Stimulated activated naive CD8-positive, alpha-beta T cell treated with anti-CD3 and anti-CD28 coated beads, Interleukin-15, amount 100 ng/mL, for 72 hours (primary cell): ENCODE measurements around the gene HYAL2.

Experiments
- ATAC-seq: fragments of 150-1000 bp; cut with Tn5 transposase; 2 replicates; pipeline ENCODE4 v1.10.0; 2021; ENCODE audit warnings: mild to moderate bottlenecking, moderate library complexity
- DNase-seq, 2 donors: peaks; one replicate each; pipeline ENCODE4 v3.0.0; 2021 to 2022
- H3K27ac Mint-ChIP-seq, 2 donors: one replicate each; pipeline ENCODE4 v1.8.0; 2022; ENCODE audit warnings: mild to moderate bottlenecking in 2 of 2, mixed read lengths in 2 of 2, moderate library complexity in 2 of 2
- H3K27me3 Mint-ChIP-seq: one replicate; pipeline ENCODE4 v1.8.0; 2022; ENCODE audit warnings: mixed read lengths
- H3K4me1 Mint-ChIP-seq: one replicate; pipeline ENCODE4 v1.8.0; 2022; ENCODE audit warnings: mild to moderate bottlenecking, mixed read lengths
- H3K4me3 Mint-ChIP-seq, 2 donors: one replicate each; pipeline ENCODE4 v1.8.0; 2022; ENCODE audit warnings: mild to moderate bottlenecking in 2 of 2, mixed read lengths in 2 of 2, moderate library complexity in 1 of 2
- H3K9me3 Mint-ChIP-seq, 2 donors: one replicate each; pipeline ENCODE4 v1.8.0; 2022; ENCODE audit warnings: mixed read lengths in 2 of 2

HYAL2 gene, protein sequence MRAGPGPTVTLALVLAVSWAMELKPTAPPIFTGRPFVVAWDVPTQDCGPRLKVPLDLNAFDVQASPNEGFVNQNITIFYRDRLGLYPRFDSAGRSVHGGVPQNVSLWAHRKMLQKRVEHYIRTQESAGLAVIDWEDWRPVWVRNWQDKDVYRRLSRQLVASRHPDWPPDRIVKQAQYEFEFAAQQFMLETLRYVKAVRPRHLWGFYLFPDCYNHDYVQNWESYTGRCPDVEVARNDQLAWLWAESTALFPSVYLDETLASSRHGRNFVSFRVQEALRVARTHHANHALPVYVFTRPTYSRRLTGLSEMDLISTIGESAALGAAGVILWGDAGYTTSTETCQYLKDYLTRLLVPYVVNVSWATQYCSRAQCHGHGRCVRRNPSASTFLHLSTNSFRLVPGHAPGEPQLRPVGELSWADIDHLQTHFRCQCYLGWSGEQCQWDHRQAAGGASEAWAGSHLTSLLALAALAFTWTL

GRCh38 chr3:50322386-50323091 is at the start of gene HYAL2:
Gene HYAL2 (minus strand): TSS chr3:50322745. CDS start chr3:50320489, 2,256 bp downstream.
- ATAC-seq (no peak), DNase-seq (no peak)
- H3K27me3 Mint-ChIP-seq: no peaks in the 10 kb centered on the region
- H3K4me1 Mint-ChIP-seq: peaks cover 78% of the 10 kb centered on the region
- H3K9me3 Mint-ChIP-seq: no peaks in the 10 kb centered on the region
- H3K4me3 Mint-ChIP-seq: peak within 1 kb of the TSS; percentile 83 to 85
- peak within 1 kb of the TSS; percentile 99 to 100 for H3K27ac Mint-ChIP-seq

- DNase-seq (no peak), ATAC-seq (no peak)
- H3K9me3 Mint-ChIP-seq: no peaks in the 10 kb centered on the region
- H3K27me3 Mint-ChIP-seq: no peaks in the 10 kb centered on the region
- no peak overlapping the region for H3K4me3 Mint-ChIP-seq
- H3K27ac Mint-ChIP-seq: no peak overlapping the region
- peaks cover 42% of the 10 kb centered on the region for H3K4me1 Mint-ChIP-seq
Observed at GRCh38 chr3:50371133-50371685, 48.7 kb upstream of the HYAL2 start.

DNA sequence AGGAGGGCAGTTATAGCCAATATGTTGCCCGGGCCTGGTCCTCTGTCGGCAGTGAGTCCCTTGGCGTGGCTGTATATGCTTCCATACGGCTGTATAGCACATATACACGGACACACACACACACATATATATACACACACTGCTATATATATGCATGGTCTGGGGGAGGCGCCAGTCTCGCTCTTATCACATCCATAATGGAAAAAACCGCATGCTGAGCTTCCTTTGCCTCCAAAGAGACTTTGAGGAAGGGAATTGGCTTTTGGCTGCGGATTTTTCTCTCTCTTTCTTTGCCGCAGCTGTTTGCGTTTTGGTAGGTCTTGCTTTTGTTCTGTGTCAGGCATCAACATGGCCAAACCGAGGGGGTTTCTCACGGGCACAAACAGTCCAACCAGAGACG is 48.0 kb upstream of the HYAL2 start:
- DNase-seq: no peak
- Mint-ChIP-seq H3K27ac (no peak overlapping the region), H3K27me3 (no peaks in the 10 kb centered on the region), H3K9me3 (no peaks in the 10 kb centered on the region), H3K4me1 (peaks cover 48% of the 10 kb centered on the region), H3K4me3 (no peak overlapping the region)
- no peak for ATAC-seq

DNA sequence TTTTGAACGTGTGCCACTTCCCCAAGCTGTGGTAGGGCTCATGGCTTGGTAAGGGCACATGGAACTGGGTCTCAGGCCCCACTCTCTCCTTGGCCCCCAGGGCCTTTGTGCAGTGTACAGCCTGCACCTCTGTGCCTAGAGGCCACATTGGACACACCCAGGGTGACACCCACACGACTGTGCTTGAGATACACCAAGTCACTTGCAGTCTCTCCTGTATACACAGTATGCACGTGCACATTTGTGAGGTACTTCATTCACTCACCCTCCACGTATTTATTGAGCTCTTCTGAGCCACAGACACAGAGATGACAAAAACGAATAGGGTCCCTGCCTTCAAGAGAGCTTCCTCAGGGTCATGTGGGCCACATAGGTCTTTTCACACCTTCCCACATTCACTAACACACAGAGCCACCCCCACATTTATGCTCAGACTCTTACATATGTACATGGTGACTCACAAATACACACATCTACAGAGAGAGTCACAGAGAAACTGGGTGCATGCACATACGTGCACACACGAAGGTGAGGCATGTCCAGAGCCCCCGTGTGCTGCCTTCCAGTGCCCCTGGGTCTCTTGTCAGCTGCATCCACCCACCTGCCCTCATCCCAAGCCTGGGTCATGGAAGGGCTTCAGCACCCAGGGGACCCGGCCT is 46.6 kb upstream of the HYAL2 start:
- DNase-seq (no peak), ATAC-seq (no peak)
- peaks cover 59% of the 10 kb centered on the region for H3K4me1 Mint-ChIP-seq
- no peak overlapping the region for H3K4me3 Mint-ChIP-seq
- H3K9me3 Mint-ChIP-seq: no peaks in the 10 kb centered on the region
- peak overlapping the region in 1 of 2 donors; percentile 57 for H3K27ac Mint-ChIP-seq
- no peaks in the 10 kb centered on the region for H3K27me3 Mint-ChIP-seq

DNA sequence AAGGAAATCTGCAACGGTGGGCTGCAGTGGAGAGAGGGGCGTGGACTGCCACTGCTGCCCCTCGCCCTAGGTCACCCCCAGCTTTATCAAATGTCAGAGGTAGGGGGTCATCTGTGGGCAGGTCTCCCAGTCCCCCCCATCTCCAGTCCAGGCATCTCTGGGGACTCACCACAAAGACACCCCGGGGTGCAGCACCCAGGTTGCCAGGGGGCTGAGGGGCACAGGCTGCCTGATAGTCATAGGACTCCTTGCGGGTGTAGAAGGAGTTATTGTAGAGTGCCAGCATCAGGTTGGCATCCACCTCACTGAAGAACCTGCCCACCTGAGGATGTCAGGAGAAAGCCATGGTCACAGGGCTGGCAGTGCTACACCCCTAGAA is 43.3 kb upstream of the HYAL2 start:
- H3K4me1 Mint-ChIP-seq: peaks cover 38% of the 10 kb centered on the region
- H3K27ac Mint-ChIP-seq: peak overlapping the region; percentile 74 to 94
- no peaks in the 10 kb centered on the region for H3K9me3 Mint-ChIP-seq
- no peaks in the 10 kb centered on the region for H3K27me3 Mint-ChIP-seq
- DNase-seq (no peak), ATAC-seq (no peak)
- peak overlapping the region; percentile 85 to 90 for H3K4me3 Mint-ChIP-seq

- Mint-ChIP-seq H3K9me3 (no peaks in the 10 kb centered on the region), H3K4me1 (peaks cover 38% of the 10 kb centered on the region), H3K27ac (peak overlapping the region; percentile 74 to 94), H3K27me3 (no peaks in the 10 kb centered on the region), H3K4me3 (peak overlapping the region; percentile 85 to 90)
- DNase-seq: peak; percentile 88 to 92
- peak; percentile 95 for ATAC-seq
Observed at GRCh38 chr3:50365080-50365841, 42.7 kb upstream of the HYAL2 start.

GRCh38 chr3:50364573-50365079 is 42.1 kb upstream of the HYAL2 start:
- Mint-ChIP-seq H3K4me3 (peak overlapping the region; percentile 85 to 90), H3K27me3 (no peaks in the 10 kb centered on the region), H3K9me3 (no peaks in the 10 kb centered on the region), H3K27ac (no peak overlapping the region), H3K4me1 (peaks cover 44% of the 10 kb centered on the region)
- ATAC-seq (peak; percentile 35), DNase-seq (no peak)

- DNase-seq: no peak
- H3K27me3 Mint-ChIP-seq: no peaks in the 10 kb centered on the region
- H3K4me1 Mint-ChIP-seq: peaks cover 62% of the 10 kb centered on the region
- H3K27ac Mint-ChIP-seq: peak overlapping the region; percentile 98 to 99
- H3K4me3 Mint-ChIP-seq: peak overlapping the region; percentile 97 to 99
- peak; percentile 32 for ATAC-seq
- H3K9me3 Mint-ChIP-seq: no peaks in the 10 kb centered on the region
Observed at GRCh38 chr3:50359760-50360110, 37.2 kb upstream of the HYAL2 start.

DNA sequence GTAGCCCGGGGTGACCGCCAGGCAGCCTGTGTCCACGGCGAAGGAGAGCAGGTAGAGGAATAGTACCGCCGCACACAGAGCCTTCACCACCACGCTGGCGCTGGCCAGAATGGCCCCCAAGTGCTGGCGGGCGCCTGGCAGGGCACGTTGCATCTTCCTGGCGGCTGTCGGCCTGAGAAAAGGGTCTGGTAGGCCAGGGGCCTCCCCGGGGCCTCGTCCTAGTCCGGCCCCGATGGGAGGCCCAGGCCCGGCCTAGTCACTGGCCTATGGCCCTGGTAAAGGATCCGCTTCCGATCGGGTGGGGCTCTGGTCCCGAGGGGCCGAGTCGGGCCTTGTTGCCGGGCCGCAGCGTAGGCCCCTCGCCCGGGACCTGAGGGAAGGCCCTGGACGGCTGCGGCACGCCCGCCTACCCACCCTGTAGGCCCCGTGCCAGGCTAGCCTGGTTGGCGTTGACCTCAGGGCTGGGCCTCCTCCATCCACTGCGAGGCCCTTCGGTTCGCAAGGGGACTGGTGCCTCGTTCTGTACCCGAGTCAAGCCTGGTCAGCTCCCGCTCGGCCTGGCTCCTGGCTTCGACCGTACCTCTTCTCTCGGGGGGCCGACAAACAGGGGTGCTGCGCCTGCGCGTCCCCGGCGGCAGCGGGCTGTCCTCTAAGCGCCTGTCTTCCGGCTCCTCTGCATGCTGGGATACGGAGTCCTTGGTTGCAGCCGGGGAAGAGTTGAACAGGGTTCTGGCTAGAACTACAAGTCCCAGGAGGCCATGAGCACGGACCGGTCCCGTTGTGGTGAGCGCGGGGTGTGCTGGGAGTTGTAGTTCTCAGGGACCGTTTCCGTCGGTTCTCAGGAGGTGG is 36.6 kb upstream of the HYAL2 start, which contains the start of gene TMEM115:
TSS of gene TMEM115 (minus strand) at position 611 of the 849 bp plus-strand sequence. CDS start at position 153, 458 bp downstream.
- H3K4me1 Mint-ChIP-seq: peaks cover 62% of the 10 kb centered on the region
- peak; percentile 91 to 96 for DNase-seq
- peak; percentile 100 for ATAC-seq
- H3K27ac Mint-ChIP-seq: peak within 1 kb of the TSS; percentile 98 to 99
- peak within 1 kb of the TSS; percentile 97 to 99 for H3K4me3 Mint-ChIP-seq
- H3K27me3 Mint-ChIP-seq: no peaks in the 10 kb centered on the region
- no peaks in the 10 kb centered on the region for H3K9me3 Mint-ChIP-seq

DNA sequence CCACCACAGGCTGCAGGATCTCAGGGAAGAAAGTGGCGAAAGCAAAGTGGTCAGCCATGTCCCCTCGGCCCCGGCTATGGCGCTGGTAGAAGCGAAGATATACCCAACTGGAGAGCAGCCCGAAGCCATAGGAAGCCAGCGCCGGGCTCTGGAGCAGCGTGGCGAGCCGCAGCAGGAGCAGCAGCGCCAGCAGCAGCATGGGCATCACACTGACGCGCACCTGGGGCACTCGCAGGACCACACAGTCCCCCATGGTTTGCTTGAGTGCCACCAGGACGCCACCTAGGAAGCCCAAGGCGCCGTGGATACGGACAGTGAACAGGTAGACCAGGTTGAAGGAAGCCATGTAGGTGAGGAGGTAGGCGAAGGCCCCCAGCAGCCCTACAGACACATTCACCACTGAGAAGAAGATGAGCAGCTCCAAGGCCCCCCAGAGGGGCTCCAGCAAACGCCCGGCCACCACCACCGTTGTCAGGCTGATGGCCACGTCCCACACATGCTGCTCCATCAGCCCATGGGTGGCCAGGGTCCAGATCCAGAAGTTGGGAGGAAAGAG is 35.9 kb upstream of the HYAL2 start:
- peaks cover 64% of the 10 kb centered on the region for H3K4me1 Mint-ChIP-seq
- no peaks in the 10 kb centered on the region for H3K27me3 Mint-ChIP-seq
- ATAC-seq: no peak
- H3K9me3 Mint-ChIP-seq: no peaks in the 10 kb centered on the region
- H3K4me3 Mint-ChIP-seq: peak overlapping the region; percentile 97 to 99
- DNase-seq: no peak
- H3K27ac Mint-ChIP-seq: peak overlapping the region; percentile 98

DNA sequence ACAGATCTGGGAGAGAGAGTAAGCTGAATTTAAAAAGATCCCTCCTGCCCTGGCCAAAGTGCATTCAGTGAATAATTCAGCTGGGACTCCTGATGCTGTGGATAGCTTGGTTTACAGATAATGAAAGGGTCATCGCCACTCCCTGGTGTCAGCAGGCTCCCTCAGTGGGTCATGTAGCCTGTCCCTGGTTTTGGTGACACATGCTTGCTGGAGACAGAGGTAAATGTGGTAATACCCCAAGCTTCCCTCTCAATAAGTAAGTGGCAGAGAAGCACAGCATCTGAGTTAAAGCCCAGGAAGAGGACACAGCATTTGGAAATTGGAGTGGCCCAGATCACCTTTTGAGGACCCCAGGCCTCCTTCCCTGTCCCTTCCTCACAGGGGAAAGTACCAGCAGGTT is 34.9 kb upstream of the HYAL2 start:
- DNase-seq (no peak), ATAC-seq (no peak)
- Mint-ChIP-seq H3K4me1 (peaks cover 71% of the 10 kb centered on the region), H3K27me3 (no peaks in the 10 kb centered on the region), H3K9me3 (no peaks in the 10 kb centered on the region), H3K4me3 (peak overlapping the region; percentile 97 to 99), H3K27ac (peak overlapping the region in 1 of 2 donors; percentile 19)

- Mint-ChIP-seq H3K9me3 (no peaks in the 10 kb centered on the region), H3K4me1 (peaks cover 79% of the 10 kb centered on the region), H3K27me3 (no peaks in the 10 kb centered on the region), H3K4me3 (peak overlapping the region; percentile 97 to 99), H3K27ac (peak overlapping the region in 1 of 2 donors; percentile 25)
- ATAC-seq: no peak
- DNase-seq: no peak
Observed at GRCh38 chr3:50356553-50356952, 34.0 kb upstream of the HYAL2 start.

DNA sequence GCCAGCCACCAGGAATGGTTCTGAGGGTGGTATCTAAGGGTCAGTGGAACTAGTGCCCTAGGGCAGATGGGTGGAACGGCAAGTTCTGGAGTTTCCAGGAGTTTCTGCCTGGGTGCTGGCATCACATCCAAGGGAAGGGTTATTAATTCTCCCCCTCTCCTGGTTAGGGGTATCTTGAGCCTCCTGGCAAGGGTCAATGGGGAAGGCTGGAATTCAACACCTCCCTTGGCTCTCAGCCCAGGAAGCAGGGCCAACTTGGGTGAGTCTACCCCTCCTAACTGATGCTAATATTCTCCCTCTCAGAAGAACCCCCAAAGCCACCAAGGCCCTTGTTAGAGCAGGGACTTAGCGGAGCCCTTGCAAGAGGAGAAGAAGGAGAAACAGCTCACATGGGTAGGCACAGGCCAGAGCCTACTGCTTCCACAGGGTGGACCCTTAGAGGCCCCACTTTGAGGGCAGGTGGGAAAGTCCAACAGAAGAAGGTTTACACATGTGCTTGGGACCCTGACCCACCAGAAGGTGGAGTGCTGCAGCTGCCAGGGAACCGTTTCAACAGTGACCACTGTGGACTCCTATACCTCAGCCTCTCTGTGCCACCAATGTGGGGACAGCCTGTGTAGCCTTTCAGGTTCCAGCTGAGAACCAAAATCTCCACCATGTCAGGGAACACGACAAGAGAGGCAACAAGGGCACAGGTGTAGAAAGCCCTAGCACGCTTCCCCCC is 33.4 kb upstream of the HYAL2 start:
- DNase-seq: no peak
- Mint-ChIP-seq H3K27me3 (no peaks in the 10 kb centered on the region), H3K4me1 (peaks cover 84% of the 10 kb centered on the region), H3K27ac (peak overlapping the region in 1 of 2 donors; percentile 74), H3K9me3 (no peaks in the 10 kb centered on the region), H3K4me3 (peak overlapping the region; percentile 97 to 99)
- no peak for ATAC-seq
